Aorta (tissue), 5 donors: Measurements from ENCODE around the gene DCANP1. TPM values are rescaled to one million over a fixed set of nuclear protein-coding genes. Genes with fewer than 3 reads are reported as not detected.

Source experiments
- ATAC-seq: fragments of 200-7000 bp; cut with Tn5 transposase; one replicate; pipeline ENCODE4 v1.9.1; 2022; ENCODE audit warnings: moderate library complexity; ENCODE audit not compliant: low FRiP score
- DNase-seq, 2 donors: peaks; one replicate each; pipeline ENCODE4 v3.0.0-alpha.2; 2020
- H3K27ac ChIP-seq, 2 donors: one replicate each; pipeline ENCODE4 v1.5.1; 2013; ENCODE audit warnings: low read length in 2 of 2, mild to moderate bottlenecking in 2 of 2, moderate library complexity in 2 of 2, control low read depth in 1 of 2, inconsistent platforms in 1 of 2, low read depth in 1 of 2
- H3K27me3 ChIP-seq, 2 donors: one replicate each; pipeline ENCODE4 v1.6.1; 2013; ENCODE audit warnings: control low read depth in 1 of 2, low read length in 1 of 2, mild to moderate bottlenecking in 1 of 2, moderate library complexity in 1 of 2; ENCODE audit not compliant: insufficient read depth in 2 of 2, control insufficient read depth in 1 of 2
- H3K36me3 ChIP-seq, 2 donors: one replicate each; pipeline ENCODE4 v1.6.1; 2013; ENCODE audit warnings: control low read depth in 1 of 2, low read length in 1 of 2, mild to moderate bottlenecking in 1 of 2; ENCODE audit not compliant: insufficient read depth in 2 of 2, control insufficient read depth in 1 of 2
- H3K4me1 ChIP-seq, 2 donors: one replicate each; pipeline ENCODE4 v1.6.1; 2013; ENCODE audit warnings: low read length in 2 of 2, control low read depth in 1 of 2, mild to moderate bottlenecking in 1 of 2, moderate library complexity in 1 of 2; ENCODE audit not compliant: insufficient read depth in 2 of 2, control insufficient read depth in 1 of 2
- H3K4me3 ChIP-seq, 2 donors: one replicate each; pipeline ENCODE4 v1.5.1; 2013; ENCODE audit warnings: low read length in 2 of 2, control low read depth in 1 of 2, mild to moderate bottlenecking in 1 of 2
- H3K9me3 ChIP-seq: one replicate; pipeline ENCODE4 v1.6.1; 2013; ENCODE audit warnings: mild to moderate bottlenecking, low read length; ENCODE audit not compliant: control insufficient read depth
- WGBS, 2 donors: extraction: QIAGEN DNeasy Blood & Tissue Kit; methylation state at CpG; one replicate each; pipeline ENCODE4 v1.1.7; 2013; 5-methylcytosine and 5-hydroxymethylcytosine counted together
- intact Hi-C, 2 donors: fragments of 100-400 bp; cut with DNase I; formaldehyde crosslinking; loops; one replicate each; pipeline versions ENCODE4 v1.14.2 to v1.15.0; 2022
- polyA plus RNA-seq, 2 donors: library from polyadenylated mRNA; stranded (reverse); fragments of 200-250 nt; gene quantifications; one replicate each; pipeline ENCODE4 v1.2.3, GENCODE V29; 2013
- total RNA-seq, 2 donors: library from RNA; stranded (reverse); fragmentation: NEBNext Ultra II Directional; extraction: Animal tissue kit (Norgen Biotek cat#: 25700); gene quantifications; one replicate each; pipeline ENCODE4 v1.2.1, GENCODE V29; 2021
- donor health status: healthy with polysubstance abuse.
- donor health status: Bipolar disorder and iron deficiency.
- donor health status: DM: no; HTN: no; CAD: no.
- donor health status: DM: no; HTN: no; CAD: no.
- donor health status: DM: yes; HTN: yes; CAD: no.

Gene DCANP1
- total and polyA plus RNA-seq, 4 donors = 0.10 TPM; not detected in 3

- ATAC-seq (no peak), DNase-seq (peak in 1 of 2 donors; percentile 37)
- Histone ChIP-seq H3K9me3 (peaks cover 1% of the 10 kb centered on the region), H3K4me1 (no peaks in the 10 kb centered on the region), H3K36me3 (no peaks in the 10 kb centered on the region), H3K4me3 (no peak overlapping the region), H3K27me3 (no peaks in the 10 kb centered on the region), H3K27ac (no peak overlapping the region)
- intact Hi-C loops = no loop called here
- WGBS, 2 donors = 80 to 86% methylated on average over 7 of the region's 7 CpGs
Observed at GRCh38 chr5:135446615-135447014, 533 bp downstream of the DCANP1 start.

GRCh38 chr5:135446206-135446605 is 942 bp downstream of the DCANP1 start:
- ATAC-seq (no peak), DNase-seq (peak in 1 of 2 donors; percentile 47)
- H3K9me3 ChIP-seq = peaks cover 1% of the 10 kb centered on the region
- H3K4me1 ChIP-seq = no peaks in the 10 kb centered on the region
- no peaks in the 10 kb centered on the region for H3K27me3 ChIP-seq
- H3K27ac ChIP-seq = no peak overlapping the region
- no peaks in the 10 kb centered on the region for H3K36me3 ChIP-seq
- intact Hi-C loops = no loop called here
- no peak overlapping the region for H3K4me3 ChIP-seq
- 85 to 97% methylated on average over 9 of the region's 9 CpGs for WGBS, 2 donors

GRCh38 chr5:135445306-135445985 is 1.7 kb downstream of the DCANP1 start:
- intact Hi-C loops = no loop called here
- Histone ChIP-seq H3K36me3 (no peaks in the 10 kb centered on the region), H3K4me3 (no peak overlapping the region), H3K9me3 (peaks cover 1% of the 10 kb centered on the region), H3K4me1 (no peaks in the 10 kb centered on the region), H3K27ac (no peak overlapping the region), H3K27me3 (no peaks in the 10 kb centered on the region)
- ATAC-seq (no peak), DNase-seq (no peak)
- WGBS, 2 donors = 94 to 95% methylated on average over 14 of the region's 14 CpGs

DNA sequence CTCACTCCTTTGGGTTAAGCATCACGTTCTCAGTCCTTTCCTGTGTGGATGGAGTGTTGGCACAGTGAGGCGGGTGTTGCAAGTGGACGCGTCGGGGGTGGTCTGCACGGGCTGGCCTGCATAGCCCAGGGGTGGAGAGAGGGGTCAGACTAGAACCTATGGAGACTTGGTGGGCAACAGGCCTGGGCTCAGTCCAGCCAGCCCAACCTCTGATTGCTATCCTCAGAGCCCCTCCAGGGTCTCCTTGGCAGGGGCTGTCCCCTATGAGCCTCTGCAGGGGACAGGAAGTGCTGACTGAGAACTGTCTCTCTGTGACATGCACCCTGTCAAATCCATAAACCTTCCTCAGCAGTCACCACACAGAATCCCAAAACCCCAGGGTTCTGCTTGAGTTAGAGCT is 2.3 kb downstream of the DCANP1 start:
- 95 to 97% methylated on average over 6 of the region's 6 CpGs for WGBS, 2 donors
- intact Hi-C loops = no loop called here
- no peak for DNase-seq
- Histone ChIP-seq H3K4me1 (no peaks in the 10 kb centered on the region), H3K27me3 (no peaks in the 10 kb centered on the region), H3K36me3 (no peaks in the 10 kb centered on the region), H3K4me3 (no peak overlapping the region), H3K9me3 (peaks cover 1% of the 10 kb centered on the region), H3K27ac (no peak overlapping the region)
- no peak for ATAC-seq

DNA sequence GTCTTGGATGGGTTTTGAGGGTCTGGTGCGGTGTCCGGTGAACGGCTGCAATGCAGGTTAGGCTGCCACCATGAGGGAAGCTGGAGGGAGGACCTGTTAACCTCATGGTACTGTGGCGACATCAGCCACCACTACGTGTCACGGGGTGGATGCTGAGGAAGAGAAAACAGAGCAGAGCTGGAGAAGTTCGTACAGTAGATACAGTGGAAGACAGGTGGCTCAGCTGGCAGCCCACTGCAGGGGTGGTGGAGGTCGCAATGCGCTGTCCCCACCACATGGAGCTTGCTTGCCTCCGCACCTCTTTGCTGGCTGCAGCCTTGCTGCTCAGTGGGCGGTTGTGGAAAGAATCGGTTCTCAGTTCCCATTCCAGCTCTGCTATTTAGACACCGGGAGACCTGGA is 2.8 kb downstream of the DCANP1 start:
- Histone ChIP-seq H3K27me3 (no peaks in the 10 kb centered on the region), H3K27ac (no peak overlapping the region), H3K36me3 (no peaks in the 10 kb centered on the region), H3K9me3 (peaks cover 1% of the 10 kb centered on the region), H3K4me3 (no peak overlapping the region), H3K4me1 (no peaks in the 10 kb centered on the region)
- intact Hi-C loops = no loop called here
- DNase-seq = peak in 1 of 2 donors; percentile 30
- 95 to 96% methylated on average over 13 of the region's 13 CpGs for whole genome bisulfite sequencing, 2 donors
- ATAC-seq = no peak

DNA sequence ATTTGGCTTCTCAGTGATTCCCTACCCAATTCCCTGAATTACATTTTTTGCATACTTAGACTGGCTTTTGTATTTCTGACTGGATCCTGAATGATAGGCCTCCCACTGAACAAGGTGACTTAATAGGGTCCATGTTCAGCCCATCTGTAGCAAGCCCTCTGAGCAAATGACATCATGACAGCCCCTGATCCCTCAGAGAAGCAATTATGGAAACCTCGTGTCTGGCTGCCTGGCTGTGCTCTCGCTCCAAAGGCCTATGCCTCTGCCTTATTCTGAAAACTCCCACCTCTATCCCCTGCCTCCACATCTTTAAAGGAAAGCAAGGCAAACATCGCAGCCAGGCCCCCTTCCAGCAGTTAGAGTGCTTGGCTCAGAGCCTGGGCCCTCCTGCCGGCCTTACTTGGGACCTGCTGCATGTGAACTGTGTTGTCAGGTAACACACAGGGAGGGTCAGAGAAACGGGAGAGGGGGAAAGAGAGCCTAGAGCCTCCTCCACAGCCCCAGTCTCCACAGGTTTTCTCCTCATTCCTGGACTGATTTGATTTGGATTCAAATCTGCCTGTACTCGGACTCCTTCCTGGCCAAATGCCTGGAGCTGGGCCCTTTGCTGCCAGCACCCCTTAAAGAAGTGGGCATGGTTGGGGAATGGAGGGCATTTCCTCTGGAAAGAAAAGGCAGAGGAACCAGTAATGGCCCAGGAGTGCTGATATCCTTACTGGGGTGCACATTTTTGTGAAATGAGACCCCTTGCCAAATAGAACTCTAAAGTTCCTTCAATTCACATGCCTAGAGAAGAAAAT is 3.8 kb downstream of the DCANP1 start:
- no peaks in the 10 kb centered on the region for H3K36me3 ChIP-seq
- peaks cover 1% of the 10 kb centered on the region for H3K9me3 ChIP-seq
- H3K4me3 ChIP-seq = no peak overlapping the region
- intact Hi-C loops = no loop called here
- WGBS, 2 donors = 9 to 18% methylated on average over 6 of the region's 6 CpGs
- H3K27ac ChIP-seq = no peak overlapping the region
- no peaks in the 10 kb centered on the region for H3K27me3 ChIP-seq
- H3K4me1 ChIP-seq = no peaks in the 10 kb centered on the region
- DNase-seq (peak in 1 of 2 donors; percentile 51), ATAC-seq (no peak)

DNA sequence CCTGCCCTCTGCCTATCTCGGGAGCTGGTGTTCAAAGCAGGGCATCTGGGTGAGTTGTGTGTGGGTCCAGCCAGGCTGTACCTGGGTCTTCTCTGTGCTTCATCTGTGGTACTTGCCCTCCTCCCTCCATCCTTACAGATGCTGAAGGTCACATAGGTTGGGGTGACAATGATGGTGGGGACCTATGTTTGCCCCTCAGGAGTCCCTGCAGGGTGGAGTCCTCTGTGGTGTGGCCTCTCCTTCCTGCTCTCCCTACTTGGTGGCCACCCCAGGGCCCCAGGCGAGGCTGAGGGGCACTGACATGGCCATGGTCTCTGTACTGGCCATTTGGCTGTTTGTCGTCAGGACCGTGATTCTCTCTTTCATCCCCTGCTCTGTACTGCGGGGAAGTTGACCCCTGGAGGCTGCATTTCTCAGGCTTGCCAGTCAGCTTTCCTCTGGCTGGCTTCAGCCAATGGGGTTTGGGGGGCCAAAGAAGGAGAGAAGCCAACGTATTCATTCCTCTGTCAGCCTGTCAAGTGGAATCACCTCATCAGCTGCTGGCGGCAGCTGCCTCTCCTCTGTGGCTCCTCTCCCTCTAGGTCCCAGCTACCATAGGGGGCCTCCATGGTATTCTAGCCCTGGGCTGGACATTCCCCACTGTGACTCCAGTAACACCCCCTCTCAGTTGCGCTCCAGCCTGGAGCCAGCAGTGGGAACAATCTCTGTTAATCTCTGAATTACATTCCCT is 4.6 kb downstream of the DCANP1 start:
- no peaks in the 10 kb centered on the region for H3K27me3 ChIP-seq
- H3K27ac ChIP-seq = no peak overlapping the region
- no peak for ATAC-seq
- intact Hi-C loops = no loop called here
- H3K9me3 ChIP-seq = peaks cover 1% of the 10 kb centered on the region
- no peaks in the 10 kb centered on the region for H3K36me3 ChIP-seq
- WGBS, 2 donors = 85 to 88% methylated on average over 8 of the region's 8 CpGs
- no peak overlapping the region for H3K4me3 ChIP-seq
- peak in 1 of 2 donors; percentile 28 for DNase-seq
- H3K4me1 ChIP-seq = no peaks in the 10 kb centered on the region

GRCh38 chr5:135441919-135442318 is 5.2 kb downstream of the DCANP1 start:
- Histone ChIP-seq H3K4me1 (no peaks in the 10 kb centered on the region), H3K9me3 (no peaks in the 10 kb centered on the region), H3K27me3 (no peaks in the 10 kb centered on the region), H3K27ac (no peak overlapping the region), H3K4me3 (no peak overlapping the region), H3K36me3 (no peaks in the 10 kb centered on the region)
- ATAC-seq = no peak
- intact Hi-C loops = no loop called here
- peak in 1 of 2 donors; percentile 22 for DNase-seq
- WGBS, 2 donors = 94 to 96% methylated on average over 4 of the region's 4 CpGs
